ENCODE data around the gene SERINC5.

Gene SERINC5

GRCh38 chr5:80069251-80069800 lies 186.5 kb downstream of the SERINC5 start:
- DNase-seq (ENCODE audit: low spot score) (no peak), FAIRE-seq (no peak)

- FAIRE-seq (no peak), DNase-seq (ENCODE audit: low spot score) (no peak)
These were observed 187.1 kb downstream of the SERINC5 start for GRCh38 chr5:80068775-80069174.

GRCh38 chr5:80068246-80068636 lies 187.6 kb downstream of the SERINC5 start:
- no peak for DNase-seq (ENCODE audit: low spot score)
- no peak for FAIRE-seq

GRCh38 chr5:80067531-80068245 lies 188.2 kb downstream of the SERINC5 start:
- DNase-seq (ENCODE audit: low spot score) (no peak), FAIRE-seq (no peak)

GRCh38 chr5:80067016-80067415 lies 188.8 kb downstream of the SERINC5 start:
- FAIRE-seq (no peak), DNase-seq (ENCODE audit: low spot score) (no peak)

GRCh38 chr5:80064124-80064523 lies 191.7 kb downstream of the SERINC5 start:
- FAIRE-seq (no peak), DNase-seq (ENCODE audit: low spot score) (no peak)

Data from RCC 7860 (cell line).